GM08714 (cell line): ENCODE results near the gene CNOT4.
"Not testable (repeated sequence)": the region's sequence is repeated elsewhere in the genome, so short reads cannot be mapped to it uniquely, and the experiment has no call there.

Source experiments
- H3K4me3 ChIP-seq: fragments of 200-500 bp; sonication (Bioruptor generic); 2 replicates; pipeline ENCODE4 v1.5.1; 2014; ENCODE audit warnings: mild to moderate bottlenecking, low read length, inconsistent platforms
- ZNF274 ChIP-seq: IDR thresholded peaks from 2 replicates; pipeline ENCODE4 v1.6.1; 2012; ENCODE audit warnings: mild to moderate bottlenecking, low read depth, low read length

The CNOT4 gene

DNA sequence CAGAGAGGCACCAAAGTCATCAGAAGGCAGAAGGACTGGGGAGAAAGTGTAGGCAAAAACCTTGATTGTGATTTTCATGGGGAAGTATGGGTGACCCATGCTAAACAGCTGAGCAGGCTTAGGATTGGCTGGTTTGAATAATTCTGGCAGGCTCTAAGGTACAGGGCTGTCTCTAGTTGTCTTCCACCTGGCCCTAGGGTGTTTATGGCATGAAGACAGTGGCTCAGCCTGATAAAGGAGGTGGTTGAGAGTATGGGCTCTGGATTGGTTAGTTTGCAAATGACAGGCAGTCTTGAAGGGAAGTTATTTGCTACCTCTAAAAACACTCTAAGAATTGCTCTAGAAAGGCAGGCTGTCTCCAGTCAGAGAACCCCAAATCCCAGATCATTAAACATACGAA, 176.0 kb downstream of the CNOT4 start:
- no peak for TF ChIP-seq ZNF274
- H3K4me3 ChIP-seq: no peak overlapping the region

DNA sequence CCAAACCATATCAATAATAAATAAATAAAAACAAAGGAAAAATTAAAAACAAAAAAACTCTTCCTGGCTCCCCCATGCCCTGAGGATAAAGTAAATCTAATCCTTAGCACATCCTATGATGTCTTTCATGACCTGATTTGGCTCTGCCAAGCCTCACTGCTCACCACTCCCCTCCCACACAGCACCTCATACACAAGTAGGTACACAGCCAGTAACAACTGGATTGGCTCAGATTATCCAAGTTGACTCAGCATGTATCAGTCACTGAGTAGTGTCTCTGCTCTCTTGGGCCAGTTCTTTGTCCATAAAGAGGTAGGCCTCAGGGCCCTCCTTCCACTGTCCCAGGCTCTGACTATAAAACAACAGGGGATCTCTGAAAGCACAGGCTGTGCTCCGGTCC, 176.7 kb downstream of the CNOT4 start:
- no peak overlapping the region for H3K4me3 ChIP-seq
- TF ChIP-seq ZNF274: no peak

DNA sequence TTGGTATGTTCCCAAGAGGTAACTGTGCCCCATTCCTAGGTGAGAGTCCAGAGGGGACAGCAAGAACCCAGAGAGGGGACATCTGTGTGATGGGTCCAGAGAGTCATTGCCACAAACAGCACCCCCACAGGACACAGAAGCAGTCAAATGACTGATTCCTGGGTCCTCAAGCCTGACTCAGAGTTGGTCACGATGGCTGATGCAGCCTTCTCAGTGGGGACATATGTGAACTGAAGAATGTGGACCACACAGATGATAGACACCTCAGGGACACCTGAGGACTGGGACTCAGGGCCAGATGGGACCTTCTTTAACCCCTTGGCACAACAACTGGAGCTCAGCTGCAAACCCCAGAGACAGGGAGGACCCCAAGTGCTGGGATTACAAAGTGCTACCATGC, 179.8 kb downstream of the CNOT4 start:
- no peak for TF ChIP-seq ZNF274
- H3K4me3 ChIP-seq: no peak overlapping the region

- TF ChIP-seq ZNF274: no peak
- no peak overlapping the region for H3K4me3 ChIP-seq
Observed at GRCh38 chr7:135328526-135328925, 181.4 kb downstream of the CNOT4 start.

DNA sequence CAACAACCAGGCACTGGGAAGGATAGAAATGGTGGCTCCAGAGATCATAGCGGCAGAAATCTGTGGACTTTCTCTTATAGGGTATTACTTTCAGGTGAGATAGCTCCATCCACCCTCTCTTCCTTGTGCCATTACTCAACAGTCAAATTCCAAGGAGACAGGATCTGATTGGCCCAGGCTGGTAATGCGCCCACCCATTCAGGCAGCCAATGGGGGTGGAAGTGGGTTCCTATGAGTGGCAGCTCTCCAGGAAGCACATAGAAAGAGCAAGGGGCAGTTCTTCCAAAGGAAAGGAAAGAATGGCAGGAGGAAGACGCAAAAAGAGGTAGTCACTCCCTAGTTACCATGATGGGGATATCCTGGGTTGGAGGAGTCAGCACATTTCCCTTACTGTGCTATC, 181.8 kb downstream of the CNOT4 start:
- H3K4me3 ChIP-seq: no peak overlapping the region
- TF ChIP-seq ZNF274: no peak

GRCh38 chr7:135327458-135327857, 182.4 kb downstream of the CNOT4 start:
- no peak overlapping the region for H3K4me3 ChIP-seq
- no peak for TF ChIP-seq ZNF274

- TF ChIP-seq ZNF274: no peak
- H3K4me3 ChIP-seq: no peak overlapping the region
Observed at GRCh38 chr7:135326636-135327280, 183.1 kb downstream of the CNOT4 start.

DNA sequence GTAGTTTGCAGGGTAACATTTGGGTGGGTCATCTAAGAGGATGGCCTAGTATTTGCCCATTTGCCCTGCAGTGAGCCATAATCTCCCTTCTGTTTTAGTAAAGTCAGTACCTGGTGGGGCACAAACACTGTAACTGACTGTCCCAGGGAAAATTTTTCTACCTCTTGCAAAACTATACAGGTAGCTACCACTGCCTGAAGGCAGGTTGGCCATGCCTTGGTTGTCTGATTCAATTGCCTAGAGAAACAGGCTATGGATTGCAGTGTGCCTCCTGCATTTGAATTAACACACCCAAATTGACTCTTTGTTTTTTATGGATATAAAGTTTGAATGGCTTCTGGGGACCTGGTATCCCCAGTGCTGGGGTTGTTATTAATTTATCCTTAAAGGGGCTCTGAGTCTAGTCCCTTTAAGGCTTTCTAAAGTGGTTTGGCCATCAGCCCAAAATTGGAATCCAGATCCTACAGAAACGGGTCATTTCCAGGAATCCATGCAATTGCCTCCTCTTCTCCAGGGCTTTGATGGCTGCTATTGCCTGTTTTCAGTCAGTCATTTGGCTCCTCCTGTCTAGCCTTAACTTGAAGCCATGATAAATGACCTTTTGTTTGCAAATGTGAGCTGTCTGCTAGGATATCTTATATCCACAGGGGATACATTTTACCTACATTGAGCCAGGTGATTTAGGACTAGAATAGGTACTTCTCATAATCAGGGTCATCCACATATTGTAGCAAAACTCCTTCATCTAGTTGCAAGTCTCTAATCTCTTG, 187.1 kb downstream of the CNOT4 start:
- TF ChIP-seq ZNF274: no peak
- no peak overlapping the region for H3K4me3 ChIP-seq

DNA sequence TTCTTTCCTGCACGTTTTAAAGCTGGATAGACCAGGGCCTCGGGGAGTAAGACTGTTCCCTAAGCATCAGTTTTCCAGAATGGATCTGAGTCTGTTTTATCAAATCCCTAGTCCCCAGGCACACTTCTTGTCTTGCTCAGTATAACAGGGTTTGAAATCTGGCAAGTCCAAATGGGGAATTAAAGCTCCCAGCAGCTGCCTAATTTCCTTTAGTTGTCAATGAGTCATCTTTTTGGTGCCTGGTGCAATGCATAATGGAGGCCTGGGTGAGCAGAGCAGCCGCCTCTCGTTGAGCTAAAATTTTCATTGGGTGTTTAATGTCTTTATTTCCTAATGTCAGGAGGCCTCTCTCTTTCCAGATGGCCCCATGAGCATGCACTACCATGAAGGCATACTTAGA, 188.3 kb downstream of the CNOT4 start:
- no peak overlapping the region for H3K4me3 ChIP-seq
- no peak for TF ChIP-seq ZNF274

GRCh38 chr7:135320953-135321352, 188.9 kb downstream of the CNOT4 start:
- not testable (repeated sequence) for H3K4me3 ChIP-seq

DNA sequence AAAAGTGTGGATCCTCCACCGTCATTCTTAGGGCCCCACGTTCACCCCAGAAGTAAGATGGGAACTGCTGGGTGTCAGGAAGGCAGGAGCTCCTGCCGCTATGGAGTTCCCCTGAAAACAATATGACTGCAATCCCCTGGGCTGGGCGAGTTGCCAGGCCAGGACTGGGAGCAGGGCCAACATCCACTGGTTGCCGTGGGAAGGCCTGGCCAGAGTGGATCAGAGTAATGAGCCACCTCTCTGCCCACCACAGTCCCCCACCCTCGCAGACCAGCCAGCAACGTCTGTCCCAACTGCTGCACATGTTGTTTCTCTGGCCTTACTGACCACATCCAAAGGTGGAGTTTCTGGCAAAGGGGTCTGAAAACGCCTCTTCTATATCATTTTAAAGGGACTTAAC, 189.6 kb downstream of the CNOT4 start:
- no peak for TF ChIP-seq ZNF274
- H3K4me3 ChIP-seq: no peak overlapping the region

DNA sequence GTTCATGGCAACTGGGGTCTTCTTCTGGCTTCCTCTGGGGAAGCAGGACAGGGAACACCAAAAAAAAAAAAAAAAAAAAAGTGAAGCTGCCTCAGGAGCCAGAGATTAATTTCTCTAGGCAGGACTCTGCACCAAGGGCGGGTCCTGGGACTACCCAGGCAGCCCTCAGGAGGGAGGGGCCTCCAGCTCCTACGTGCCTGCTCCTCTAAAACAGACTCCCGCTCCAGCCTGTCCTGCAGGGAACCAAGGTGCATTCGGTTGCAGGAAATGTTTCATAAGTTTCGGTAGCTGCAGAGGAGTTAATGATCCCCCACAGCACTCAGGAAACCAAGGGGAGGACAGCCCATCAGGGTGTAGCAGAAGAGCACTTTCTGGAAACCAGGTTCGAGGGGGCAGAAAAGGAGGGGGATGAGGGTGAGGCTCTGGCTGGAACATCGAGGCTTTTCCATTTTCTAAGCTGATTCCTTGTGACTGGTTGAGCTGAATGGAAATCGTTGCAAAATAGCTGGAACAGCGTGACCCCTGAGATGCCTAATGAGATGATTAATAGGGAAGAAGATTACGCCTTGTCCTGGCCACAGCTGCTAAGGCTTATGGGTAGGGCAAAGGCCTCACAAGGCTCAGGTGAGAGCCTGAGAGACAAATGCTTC, 192.1 kb downstream of the CNOT4 start:
- H3K4me3 ChIP-seq: no peak overlapping the region
- TF ChIP-seq ZNF274: no peak

DNA sequence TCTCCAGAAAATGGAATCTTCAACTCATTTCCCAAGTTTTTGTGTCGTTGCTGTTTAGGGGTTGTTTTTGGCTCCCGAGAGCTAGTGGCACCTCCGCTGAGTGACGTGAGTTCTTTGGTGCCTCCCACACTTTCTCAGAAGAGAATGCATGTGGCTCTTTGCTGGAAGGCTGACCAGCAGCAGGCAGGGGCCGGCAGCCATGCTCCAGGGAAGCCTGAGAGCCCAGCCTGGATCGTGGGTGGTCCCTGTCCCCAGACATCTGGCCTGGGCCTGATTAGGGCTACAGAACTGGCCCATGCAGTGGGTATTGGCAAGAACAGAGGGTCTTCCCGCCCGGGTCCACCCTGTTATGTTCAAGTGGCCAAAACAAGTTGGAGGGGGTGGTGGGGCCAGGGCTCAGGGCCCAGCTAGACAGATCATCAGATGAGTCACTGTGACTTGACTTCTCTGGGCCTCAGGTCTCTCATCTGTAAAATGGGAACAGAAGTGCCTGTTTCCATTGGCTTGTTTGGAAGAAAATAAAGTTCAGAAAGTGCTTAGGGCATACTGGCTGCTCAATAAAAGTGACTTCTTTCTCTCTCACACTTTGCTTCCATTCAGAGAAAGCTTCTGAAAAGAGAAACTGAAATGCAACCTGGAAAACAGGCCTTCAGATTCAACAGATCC, 193.1 kb downstream of the CNOT4 start:
- no peak overlapping the region for H3K4me3 ChIP-seq
- TF ChIP-seq ZNF274: no peak

- TF ChIP-seq ZNF274: no peak
- H3K4me3 ChIP-seq: no peak overlapping the region
Observed at GRCh38 chr7:135313971-135314370, 195.9 kb downstream of the CNOT4 start.
